Nephron (organoid): Measurements from ENCODE around the gene SLC34A1.

Experiments
- H3K27ac Mint-ChIP-seq, 3 experiments: 2 replicates each; pipeline ENCODE4 v1.8.0; 2020; ENCODE audit warnings: mixed read lengths in 3 of 3, mild to moderate bottlenecking in 2 of 3, moderate library complexity in 1 of 3
- H3K27me3 Mint-ChIP-seq: 2 replicates; pipeline ENCODE4 v1.8.0; 2021; ENCODE audit warnings: low read depth, mild to moderate bottlenecking, moderate library complexity, mixed read lengths
- H3K36me3 Mint-ChIP-seq: 2 replicates; pipeline ENCODE4 v1.8.0; 2020; ENCODE audit warnings: low read depth, mixed read lengths
- H3K4me1 Mint-ChIP-seq: 2 replicates; pipeline ENCODE4 v1.8.0; 2020; ENCODE audit warnings: mixed read lengths
- H3K4me3 Mint-ChIP-seq, 3 experiments: 2 replicates each; pipeline ENCODE4 v1.8.0; 2020; ENCODE audit warnings: mild to moderate bottlenecking in 3 of 3, mixed read lengths in 3 of 3, moderate library complexity in 2 of 3
- H3K9me3 Mint-ChIP-seq: 2 replicates; pipeline ENCODE4 v1.8.0; 2020; ENCODE audit warnings: mixed read lengths
- CTCF ChIP-seq, 3 experiments: fragments of 200-600 bp; sonication (generic); IDR thresholded peaks; one replicate each; pipeline ENCODE4 v1.5.0; 2021; ENCODE audit warnings: antibody characterized with exemption in 3 of 3; ENCODE audit not compliant: unreplicated experiment in 3 of 3

Gene SLC34A1

GRCh38 chr5:177384134-177384533, at the start of gene SLC34A1:
Gene SLC34A1 (plus strand): TSS chr5:177384434. CDS start chr5:177385742, 1,308 bp downstream.
- H3K4me1 Mint-ChIP-seq: peaks cover 14% of the 10 kb centered on the region
- TF ChIP-seq CTCF (IDR thresholded peaks at IDR 0.05; ENCODE audit: unreplicated experiment in 3 of 3): no peak
- peaks cover 24% of the 10 kb centered on the region for H3K27me3 Mint-ChIP-seq
- H3K36me3 Mint-ChIP-seq: no peaks in the 10 kb centered on the region
- peak within 1 kb of the TSS in 1 of 3 experiments; percentile 34 for H3K27ac Mint-ChIP-seq
- H3K4me3 Mint-ChIP-seq: peak within 1 kb of the TSS in 1 of 3 experiments; percentile 54
- peaks cover 2% of the 10 kb centered on the region for H3K9me3 Mint-ChIP-seq

GRCh38 chr5:177334781-177335700, 49.2 kb upstream of the SLC34A1 start:
- no peaks in the 10 kb centered on the region for H3K4me1 Mint-ChIP-seq
- peaks cover 39% of the 10 kb centered on the region for H3K36me3 Mint-ChIP-seq
- no peak for TF ChIP-seq CTCF (IDR thresholded peaks at IDR 0.05; ENCODE audit: unreplicated experiment in 3 of 3)
- no peaks in the 10 kb centered on the region for H3K9me3 Mint-ChIP-seq
- H3K4me3 Mint-ChIP-seq: no peak overlapping the region
- H3K27ac Mint-ChIP-seq: no peak overlapping the region
- H3K27me3 Mint-ChIP-seq: no peaks in the 10 kb centered on the region

GRCh38 chr5:177335701-177336065, 48.6 kb upstream of the SLC34A1 start:
- H3K27ac Mint-ChIP-seq: no peak overlapping the region
- H3K4me1 Mint-ChIP-seq: no peaks in the 10 kb centered on the region
- H3K27me3 Mint-ChIP-seq: no peaks in the 10 kb centered on the region
- no peak overlapping the region for H3K4me3 Mint-ChIP-seq
- H3K36me3 Mint-ChIP-seq: peaks cover 37% of the 10 kb centered on the region
- H3K9me3 Mint-ChIP-seq: no peaks in the 10 kb centered on the region
- no peak for TF ChIP-seq CTCF (IDR thresholded peaks at IDR 0.05; ENCODE audit: unreplicated experiment in 3 of 3)

- H3K4me3 Mint-ChIP-seq: no peak overlapping the region
- H3K36me3 Mint-ChIP-seq: peaks cover 35% of the 10 kb centered on the region
- no peaks in the 10 kb centered on the region for H3K9me3 Mint-ChIP-seq
- H3K27me3 Mint-ChIP-seq: no peaks in the 10 kb centered on the region
- peak in 1 of 3 experiments; percentile 13 for TF ChIP-seq CTCF (IDR thresholded peaks at IDR 0.05; ENCODE audit: unreplicated experiment in 3 of 3)
- H3K4me1 Mint-ChIP-seq: no peaks in the 10 kb centered on the region
- H3K27ac Mint-ChIP-seq: no peak overlapping the region
These were observed 48.1 kb upstream of the SLC34A1 start for GRCh38 chr5:177336112-177336511.

GRCh38 chr5:177336603-177337494, 47.4 kb upstream of the SLC34A1 start:
- no peaks in the 10 kb centered on the region for H3K9me3 Mint-ChIP-seq
- TF ChIP-seq CTCF (IDR thresholded peaks at IDR 0.05; ENCODE audit: unreplicated experiment in 3 of 3): no peak
- peaks cover 42% of the 10 kb centered on the region for H3K36me3 Mint-ChIP-seq
- H3K27me3 Mint-ChIP-seq: no peaks in the 10 kb centered on the region
- no peak overlapping the region for H3K27ac Mint-ChIP-seq
- H3K4me1 Mint-ChIP-seq: no peaks in the 10 kb centered on the region
- H3K4me3 Mint-ChIP-seq: no peak overlapping the region
